Measurements from ENCODE around the gene UPK3BL2. TPM values are rescaled to one million over a fixed set of nuclear protein-coding genes. Genes with fewer than 3 reads are reported as not detected.
"Not testable (repeated sequence)": the region's sequence is repeated elsewhere in the genome, so short reads cannot be mapped to it uniquely, and the experiment has no call there.

UPK3BL2 gene
- total and polyA plus RNA-seq, 4 donors: 0.33 to 12.8 (median 5.9) TPM

GRCh38 chr7:102542771-102543170 lies 725 bp downstream of the UPK3BL2 start:
- H3K9me3 ChIP-seq (ENCODE audit: control insufficient read depth in 4 of 4, low read length in 3 of 4); H3K4me3 ChIP-seq (ENCODE audit: low read depth in 1 of 3, low read length in 3 of 3); H3K9ac ChIP-seq (ENCODE audit: low read depth in 1 of 2, low read length in 2 of 2); H3K36me3 ChIP-seq (ENCODE audit: control insufficient read depth in 4 of 4, insufficient read depth in 3 of 4, low read depth in 1 of 4, low read length in 3 of 4); H3K27me3 ChIP-seq (ENCODE audit: control insufficient read depth in 4 of 4, insufficient read depth in 4 of 4, low read length in 3 of 4); H3K27ac ChIP-seq (ENCODE audit: low read depth in 1 of 2, low read length in 2 of 2); H3K4me1 ChIP-seq (ENCODE audit: control insufficient read depth in 4 of 4, insufficient read depth in 4 of 4, low read length in 3 of 4); DNase-seq (ENCODE audit: low spot score): not testable (repeated sequence)
- 90% methylated on average over 7 of the region's 11 CpGs for WGBS

GRCh38 chr7:102542083-102542482 lies 1.4 kb downstream of the UPK3BL2 start:
- not testable (repeated sequence) for H3K27ac ChIP-seq (ENCODE audit: low read depth in 1 of 2, low read length in 2 of 2); H3K9me3 ChIP-seq (ENCODE audit: control insufficient read depth in 4 of 4, low read length in 3 of 4); H3K9ac ChIP-seq (ENCODE audit: low read depth in 1 of 2, low read length in 2 of 2); H3K4me3 ChIP-seq (ENCODE audit: low read depth in 1 of 3, low read length in 3 of 3); DNase-seq (ENCODE audit: low spot score); H3K4me1 ChIP-seq (ENCODE audit: control insufficient read depth in 4 of 4, insufficient read depth in 4 of 4, low read length in 3 of 4); H3K27me3 ChIP-seq (ENCODE audit: control insufficient read depth in 4 of 4, insufficient read depth in 4 of 4, low read length in 3 of 4); H3K36me3 ChIP-seq (ENCODE audit: control insufficient read depth in 4 of 4, insufficient read depth in 3 of 4, low read depth in 1 of 4, low read length in 3 of 4)
- WGBS: 94% methylated on average over 2 of the region's 8 CpGs

DNA sequence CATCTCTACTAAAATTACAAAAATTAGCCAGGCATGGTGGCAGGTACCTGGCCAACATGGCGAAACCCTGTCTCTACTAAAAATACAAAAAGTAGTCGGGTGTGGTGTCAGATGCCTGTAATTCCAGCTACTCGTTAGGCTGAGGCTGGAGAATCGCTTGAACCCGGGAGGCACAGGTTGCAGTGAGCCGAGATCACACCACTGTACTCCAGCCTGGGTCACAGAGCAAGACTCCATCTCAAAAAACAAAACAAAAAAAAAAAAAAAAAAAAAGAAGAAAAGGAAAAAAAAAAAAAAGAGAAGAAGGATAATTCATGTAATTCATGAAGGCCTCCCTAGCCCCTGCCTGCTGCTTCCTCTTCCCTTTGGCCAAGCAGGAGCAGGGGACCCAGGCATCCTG lies 2.9 kb downstream of the UPK3BL2 start:
- not testable (repeated sequence) for H3K9ac ChIP-seq (ENCODE audit: low read depth in 1 of 2, low read length in 2 of 2); H3K27ac ChIP-seq (ENCODE audit: low read depth in 1 of 2, low read length in 2 of 2); H3K27me3 ChIP-seq (ENCODE audit: control insufficient read depth in 4 of 4, insufficient read depth in 4 of 4, low read length in 3 of 4); H3K9me3 ChIP-seq (ENCODE audit: control insufficient read depth in 4 of 4, low read length in 3 of 4); H3K4me3 ChIP-seq (ENCODE audit: low read depth in 1 of 3, low read length in 3 of 3); DNase-seq (ENCODE audit: low spot score); H3K4me1 ChIP-seq (ENCODE audit: control insufficient read depth in 4 of 4, insufficient read depth in 4 of 4, low read length in 3 of 4); H3K36me3 ChIP-seq (ENCODE audit: control insufficient read depth in 4 of 4, insufficient read depth in 3 of 4, low read depth in 1 of 4, low read length in 3 of 4)
- 97% methylated on average over 4 of the region's 6 CpGs for WGBS

- WGBS: 70% methylated on average over 3 of the region's 8 CpGs
- not testable (repeated sequence) for H3K4me3 ChIP-seq (ENCODE audit: low read depth in 1 of 3, low read length in 3 of 3); H3K4me1 ChIP-seq (ENCODE audit: control insufficient read depth in 4 of 4, insufficient read depth in 4 of 4, low read length in 3 of 4); H3K27ac ChIP-seq (ENCODE audit: low read depth in 1 of 2, low read length in 2 of 2); H3K36me3 ChIP-seq (ENCODE audit: control insufficient read depth in 4 of 4, insufficient read depth in 3 of 4, low read depth in 1 of 4, low read length in 3 of 4); H3K27me3 ChIP-seq (ENCODE audit: control insufficient read depth in 4 of 4, insufficient read depth in 4 of 4, low read length in 3 of 4); H3K9me3 ChIP-seq (ENCODE audit: control insufficient read depth in 4 of 4, low read length in 3 of 4); H3K9ac ChIP-seq (ENCODE audit: low read depth in 1 of 2, low read length in 2 of 2)
- DNase-seq (ENCODE audit: low spot score): peak; percentile 20
These were observed 8.4 kb downstream of the UPK3BL2 start for GRCh38 chr7:102535062-102535615.

DNA sequence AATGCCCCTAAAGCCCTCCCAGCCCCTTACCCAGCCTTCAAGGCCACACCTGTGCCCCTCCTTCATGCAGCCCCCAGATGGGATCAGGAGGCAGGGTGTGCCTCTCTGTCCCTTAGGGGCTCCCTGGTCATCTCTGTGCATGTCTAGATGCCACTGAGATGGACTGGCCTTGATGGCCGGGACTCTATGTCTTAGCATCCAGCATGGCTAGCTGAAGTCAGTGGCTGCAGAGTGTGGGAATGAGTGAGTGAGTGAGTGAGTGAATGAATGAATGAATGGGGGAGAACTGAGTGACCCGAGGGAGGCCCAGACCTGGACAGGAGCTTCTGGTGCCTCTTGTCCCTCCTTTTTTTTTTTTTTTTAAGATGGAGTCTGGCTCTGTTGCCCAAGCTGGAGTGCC lies 11.4 kb downstream of the UPK3BL2 start:
- 100% methylated on average over 2 of the region's 2 CpGs for WGBS
- H3K4me3 ChIP-seq (ENCODE audit: low read depth in 1 of 3, low read length in 3 of 3); H3K9me3 ChIP-seq (ENCODE audit: control insufficient read depth in 4 of 4, low read length in 3 of 4); H3K36me3 ChIP-seq (ENCODE audit: control insufficient read depth in 4 of 4, insufficient read depth in 3 of 4, low read depth in 1 of 4, low read length in 3 of 4); H3K27ac ChIP-seq (ENCODE audit: low read depth in 1 of 2, low read length in 2 of 2); H3K4me1 ChIP-seq (ENCODE audit: control insufficient read depth in 4 of 4, insufficient read depth in 4 of 4, low read length in 3 of 4); H3K27me3 ChIP-seq (ENCODE audit: control insufficient read depth in 4 of 4, insufficient read depth in 4 of 4, low read length in 3 of 4); H3K9ac ChIP-seq (ENCODE audit: low read depth in 1 of 2, low read length in 2 of 2); DNase-seq (ENCODE audit: low spot score): not testable (repeated sequence)

GRCh38 chr7:102531583-102531982 lies 11.9 kb downstream of the UPK3BL2 start:
- not testable (repeated sequence) for H3K27ac ChIP-seq (ENCODE audit: low read depth in 1 of 2, low read length in 2 of 2); H3K4me3 ChIP-seq (ENCODE audit: low read depth in 1 of 3, low read length in 3 of 3); DNase-seq (ENCODE audit: low spot score); H3K27me3 ChIP-seq (ENCODE audit: control insufficient read depth in 4 of 4, insufficient read depth in 4 of 4, low read length in 3 of 4); H3K9me3 ChIP-seq (ENCODE audit: control insufficient read depth in 4 of 4, low read length in 3 of 4); H3K36me3 ChIP-seq (ENCODE audit: control insufficient read depth in 4 of 4, insufficient read depth in 3 of 4, low read depth in 1 of 4, low read length in 3 of 4); H3K9ac ChIP-seq (ENCODE audit: low read depth in 1 of 2, low read length in 2 of 2); H3K4me1 ChIP-seq (ENCODE audit: control insufficient read depth in 4 of 4, insufficient read depth in 4 of 4, low read length in 3 of 4)
- WGBS: no CpG with 5 or more reads among the region's 7 CpGs

- H3K27me3 ChIP-seq (ENCODE audit: control insufficient read depth in 4 of 4, insufficient read depth in 4 of 4, low read length in 3 of 4); H3K9ac ChIP-seq (ENCODE audit: low read depth in 1 of 2, low read length in 2 of 2); H3K27ac ChIP-seq (ENCODE audit: low read depth in 1 of 2, low read length in 2 of 2); H3K4me1 ChIP-seq (ENCODE audit: control insufficient read depth in 4 of 4, insufficient read depth in 4 of 4, low read length in 3 of 4); H3K4me3 ChIP-seq (ENCODE audit: low read depth in 1 of 3, low read length in 3 of 3); H3K9me3 ChIP-seq (ENCODE audit: control insufficient read depth in 4 of 4, low read length in 3 of 4); DNase-seq (ENCODE audit: low spot score); H3K36me3 ChIP-seq (ENCODE audit: control insufficient read depth in 4 of 4, insufficient read depth in 3 of 4, low read depth in 1 of 4, low read length in 3 of 4): not testable (repeated sequence)
- WGBS: 100% methylated on average over 2 of the region's 13 CpGs
These were observed 15.4 kb downstream of the UPK3BL2 start for GRCh38 chr7:102527822-102528793.

DNA sequence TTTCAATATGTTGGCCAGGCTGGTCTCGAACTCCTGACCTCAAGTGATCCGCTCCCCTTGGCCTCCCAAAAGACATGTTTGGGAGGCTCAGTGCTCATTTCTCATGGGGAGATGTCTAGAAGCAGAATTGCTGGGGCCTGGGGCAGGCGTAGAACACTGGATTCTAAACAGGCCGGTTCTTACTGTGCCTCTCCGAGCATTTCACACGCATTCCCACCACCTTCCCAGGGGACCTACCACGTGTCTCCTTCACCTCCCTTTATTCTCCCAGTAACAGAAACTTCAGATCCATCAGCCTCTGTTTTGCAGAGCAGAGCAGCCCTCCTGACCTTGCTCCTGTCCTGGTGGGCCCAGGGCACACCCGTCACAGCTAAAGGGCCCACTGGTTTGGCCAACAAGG lies 16.3 kb downstream of the UPK3BL2 start:
- not testable (repeated sequence) for H3K9me3 ChIP-seq (ENCODE audit: control insufficient read depth in 4 of 4, low read length in 3 of 4); H3K9ac ChIP-seq (ENCODE audit: low read depth in 1 of 2, low read length in 2 of 2); H3K4me3 ChIP-seq (ENCODE audit: low read depth in 1 of 3, low read length in 3 of 3); H3K27me3 ChIP-seq (ENCODE audit: control insufficient read depth in 4 of 4, insufficient read depth in 4 of 4, low read length in 3 of 4); H3K27ac ChIP-seq (ENCODE audit: low read depth in 1 of 2, low read length in 2 of 2); DNase-seq (ENCODE audit: low spot score); H3K36me3 ChIP-seq (ENCODE audit: control insufficient read depth in 4 of 4, insufficient read depth in 3 of 4, low read depth in 1 of 4, low read length in 3 of 4); H3K4me1 ChIP-seq (ENCODE audit: control insufficient read depth in 4 of 4, insufficient read depth in 4 of 4, low read length in 3 of 4)
- WGBS: 90% methylated on average over 1 of the region's 8 CpGs

Data from liver (tissue), 9 donors.